GM18520 (cell line): Measurements from ENCODE around the gene RHEX.
A peak's percentile ranks its signal among the peaks of the same experiment; 100 is the strongest.
"Not testable (repeated sequence)": the region's sequence is repeated elsewhere in the genome, so short reads cannot be mapped to it uniquely, and the experiment has no call there.

Experiments
- ATAC-seq: cut with Tn5 transposase; IDR thresholded peaks from one replicate; pipeline ENCODE4 v1.9.1; 2021; ENCODE audit not compliant: unreplicated experiment

RHEX gene

GRCh38 chr1:206029484-206029883 is 23.5 kb upstream of the RHEX start:
- no peak for ATAC-seq

DNA sequence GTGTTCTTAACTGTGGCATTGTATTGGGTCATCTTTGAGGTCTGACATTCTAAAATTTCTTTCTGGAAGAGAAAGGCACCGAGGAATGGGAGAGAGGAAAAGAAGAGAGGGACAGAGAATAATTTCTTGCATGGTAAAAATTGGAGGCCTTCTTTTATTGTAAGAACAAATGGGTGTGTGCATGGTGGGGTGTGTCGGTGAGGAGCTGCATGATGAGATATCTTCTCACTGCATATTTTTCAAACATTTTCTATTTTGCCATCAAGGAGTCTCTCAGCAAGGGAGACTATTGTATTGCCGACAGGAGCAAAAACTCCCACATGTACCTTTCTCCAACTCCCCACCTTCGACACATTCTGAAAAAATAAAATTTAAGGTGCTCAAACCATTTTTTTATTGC is 22.8 kb upstream of the RHEX start:
- ATAC-seq = no peak

GRCh38 chr1:206030714-206031113 is 22.3 kb upstream of the RHEX start:
- peak; percentile 49 for ATAC-seq

GRCh38 chr1:206032380-206033140 is 20.4 kb upstream of the RHEX start:
- ATAC-seq = no peak

- ATAC-seq = no peak
Measured at GRCh38 chr1:206035027-206035426, 17.9 kb upstream of the RHEX start.

GRCh38 chr1:206036663-206037455 is 16.1 kb upstream of the RHEX start:
- no peak for ATAC-seq

GRCh38 chr1:206037581-206037980 is 15.4 kb upstream of the RHEX start:
- no peak for ATAC-seq

- no peak for ATAC-seq
Measured at GRCh38 chr1:206039046-206039973, 13.7 kb upstream of the RHEX start.

DNA sequence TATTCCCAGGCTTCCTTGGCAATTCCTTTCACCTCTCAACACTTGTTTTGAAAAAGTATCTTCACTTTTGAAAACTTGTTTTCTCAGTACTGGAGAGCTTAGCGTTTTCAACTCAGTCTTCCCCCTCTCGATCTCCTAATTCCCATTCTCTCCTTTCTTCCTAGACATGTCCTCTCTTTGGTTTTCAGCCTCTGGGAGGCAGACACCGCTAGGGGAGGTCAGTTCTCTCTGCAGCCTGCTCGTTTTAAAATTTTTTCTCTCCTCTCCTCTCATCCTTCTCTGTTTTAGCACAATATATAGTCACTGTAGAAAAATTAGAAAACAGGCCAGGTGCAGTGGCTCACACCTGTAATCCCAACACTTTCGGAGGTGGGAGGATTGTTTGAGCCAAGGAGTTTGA is 12.6 kb upstream of the RHEX start:
- no peak for ATAC-seq

DNA sequence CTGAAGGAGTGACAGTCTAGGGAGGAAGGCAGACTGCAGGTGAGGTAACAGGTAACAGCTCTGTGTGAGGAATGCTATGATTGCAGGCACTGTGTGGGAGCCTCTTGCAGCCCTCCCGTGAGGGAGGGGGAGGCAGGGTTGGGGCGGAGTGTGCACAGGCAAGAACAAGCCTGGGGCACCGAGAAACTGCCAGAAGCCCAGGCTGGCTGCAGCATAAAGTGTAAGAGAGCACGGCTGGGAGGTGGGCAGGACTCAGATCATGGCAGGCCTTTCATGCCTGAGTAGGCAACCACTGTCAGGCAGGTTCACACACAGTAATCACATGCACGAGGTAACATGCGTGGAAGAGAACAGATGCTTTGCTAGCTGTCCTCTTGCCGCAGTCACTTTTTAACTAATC is 11.3 kb upstream of the RHEX start:
- ATAC-seq = peak; percentile 56

DNA sequence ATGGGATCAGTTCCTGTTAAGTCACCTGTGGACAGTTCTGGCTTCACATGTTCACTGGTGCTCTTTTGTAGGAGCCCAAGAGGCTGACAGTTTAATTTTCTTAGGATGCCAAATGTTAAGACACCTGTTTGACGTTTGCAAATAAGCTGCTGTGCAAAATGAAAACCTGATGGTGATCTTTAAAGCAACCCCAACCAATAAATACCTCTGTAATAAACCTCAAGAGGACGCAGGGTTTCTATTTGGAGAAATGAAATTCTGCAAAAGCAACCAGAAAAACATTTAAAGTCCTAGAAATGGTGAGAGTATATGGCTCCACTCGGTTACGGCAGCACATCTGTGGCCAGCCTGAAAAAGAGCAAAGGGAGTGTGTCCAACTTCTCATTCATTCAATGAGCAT is 5.7 kb upstream of the RHEX start:
- ATAC-seq = no peak

- no peak for ATAC-seq
Measured at GRCh38 chr1:206048582-206048981, 4.4 kb upstream of the RHEX start.

GRCh38 chr1:206049293-206049692 is 3.7 kb upstream of the RHEX start:
- ATAC-seq = peak; percentile 34

- ATAC-seq = no peak
Measured at GRCh38 chr1:206049919-206050600, 2.9 kb upstream of the RHEX start.

- peak; percentile 73 for ATAC-seq
Measured at GRCh38 chr1:206050655-206051235, 2.2 kb upstream of the RHEX start.

DNA sequence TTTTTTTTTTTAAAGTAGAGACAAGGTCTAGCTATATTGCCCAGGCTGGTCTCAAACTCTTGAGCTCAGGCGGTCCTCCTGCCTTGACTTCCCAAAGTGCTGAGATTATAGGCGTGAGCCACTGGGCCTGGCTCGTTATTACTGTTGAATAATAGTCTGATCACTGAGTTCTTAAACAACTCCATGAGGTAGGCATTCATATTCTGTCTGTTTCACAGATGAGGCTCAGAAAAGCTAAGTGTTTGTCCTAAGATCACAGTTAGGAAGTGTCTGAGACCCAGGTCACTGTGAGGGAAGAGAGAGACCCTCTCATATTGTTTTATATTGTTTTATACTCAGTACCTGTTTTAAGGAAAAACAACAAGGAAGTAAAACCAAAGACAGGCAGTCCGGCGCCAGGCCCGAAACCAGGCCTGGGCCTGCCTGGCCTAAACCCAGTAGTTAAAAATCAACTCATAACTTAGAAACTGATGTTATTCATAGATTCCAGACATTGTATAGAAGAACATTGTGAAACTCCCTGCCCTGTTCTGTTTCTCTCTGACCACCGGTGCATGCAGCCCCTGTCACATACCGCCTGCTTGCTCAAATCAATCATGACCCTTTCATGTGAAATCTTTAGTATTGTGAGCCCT is 625 bp upstream of the RHEX start:
- not testable (repeated sequence) for ATAC-seq

DNA sequence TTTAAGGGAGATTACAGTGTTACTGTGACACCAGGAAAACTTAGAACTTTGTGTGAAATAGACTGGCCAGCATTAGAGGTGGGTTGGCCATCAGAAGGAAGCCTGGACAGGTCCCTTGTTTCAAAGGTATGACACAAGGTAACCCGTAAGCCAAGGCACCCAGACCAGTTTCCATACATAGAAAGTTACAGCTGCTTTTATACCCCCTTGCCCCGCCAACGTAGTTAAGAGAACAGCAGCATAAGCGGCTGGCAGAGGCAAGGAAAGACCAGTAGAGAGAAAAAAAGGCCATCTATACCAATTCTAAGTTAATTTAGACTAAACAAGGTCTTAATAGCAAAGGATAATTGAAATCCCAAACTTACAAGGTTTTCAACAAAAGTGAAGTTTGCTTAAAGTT is 643 bp downstream of the RHEX start:
- not testable (repeated sequence) for ATAC-seq

DNA sequence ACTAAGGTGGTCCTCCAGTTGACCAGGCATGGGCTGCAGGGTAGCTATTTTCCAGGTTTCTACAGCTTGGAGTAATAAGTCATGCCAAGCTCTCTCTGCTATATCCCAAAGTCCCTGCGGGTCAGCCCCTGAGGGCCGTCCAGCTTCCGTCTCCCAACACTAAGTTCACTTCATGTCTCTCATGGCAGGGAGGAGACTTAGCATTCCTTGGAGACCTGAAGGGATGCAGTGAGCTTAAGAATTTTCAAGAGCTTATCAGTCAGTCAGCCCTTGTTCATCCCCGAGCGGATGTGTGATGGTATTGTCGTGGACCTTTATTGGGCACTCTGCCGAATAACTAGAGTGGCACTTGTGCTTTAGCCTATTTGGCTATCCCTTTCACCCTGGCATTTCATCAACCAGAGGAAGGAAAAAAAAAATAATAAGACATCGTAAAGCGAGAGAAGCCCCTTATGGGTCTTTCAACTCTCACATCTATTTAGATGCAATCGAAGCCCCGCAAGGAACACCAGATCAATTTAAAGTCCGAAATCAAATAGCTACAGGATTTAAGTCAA is 2.2 kb downstream of the RHEX start:
- not testable (repeated sequence) for ATAC-seq

DNA sequence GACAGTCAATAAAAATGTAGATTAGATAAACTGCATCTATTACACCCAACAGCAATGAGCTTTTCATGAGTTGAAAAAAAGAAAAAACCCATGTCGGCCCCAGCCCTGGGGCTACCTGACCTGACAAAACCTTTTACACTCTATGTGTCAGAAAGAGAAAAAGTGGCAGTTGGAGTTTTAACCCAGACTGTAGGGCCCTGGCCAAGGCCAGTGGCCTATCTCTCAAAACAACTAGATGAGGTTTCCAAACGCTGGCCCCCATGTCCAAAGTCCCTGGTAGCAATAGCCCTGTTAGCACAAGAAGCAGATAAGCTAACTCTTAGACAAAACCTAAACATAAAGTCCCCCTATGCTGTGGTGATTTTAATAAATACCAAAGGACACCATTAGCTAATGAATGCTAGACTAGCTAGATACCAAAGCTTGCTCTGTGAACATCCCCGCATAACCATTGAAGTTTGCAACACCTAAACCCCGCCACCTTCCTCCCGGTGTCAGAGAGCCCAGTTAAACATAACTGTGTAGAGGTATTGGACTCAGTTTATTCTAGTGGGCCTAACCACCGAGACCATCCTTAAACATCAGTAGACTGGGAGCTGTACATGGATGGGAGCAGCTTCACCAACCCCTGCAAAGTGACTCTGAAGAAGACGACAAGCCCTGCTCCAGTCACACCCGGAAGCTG is 2.8 kb downstream of the RHEX start:
- not testable (repeated sequence) for ATAC-seq
